H1 (cell line): ENCODE data around the gene INPP4A. TPM values are rescaled to one million over a fixed set of nuclear protein-coding genes. Genes with fewer than 3 reads are reported as not detected.

Experiments
- CTCF ChIA-PET: fragments of 300-600 bp; sonication (Branson Sonifier 250); formaldehyde crosslinking; loops from one replicate; lab custom pipeline; 2021; ENCODE audit not compliant: partially characterized antibody; lab: Charles Lee
- POLR2A ChIA-PET: fragments of 300-600 bp; sonication (Branson Sonifier 250); formaldehyde crosslinking; loops from one replicate; lab custom pipeline; 2021; ENCODE audit warnings: inconsistent platforms; ENCODE audit not compliant: partially characterized antibody; lab: Charles Lee
- DNase-seq, 2 experiments: peaks; one replicate each; pipeline versions ENCODE4 v3.0.0 to v3.0.0-alpha.2; 2010 to 2022; ENCODE audit warnings: low spot score in 2 of 2, low read depth in 1 of 2, mixed read lengths in 1 of 2
- FAIRE-seq: peaks from 2 replicates; lab custom pipeline; 2011; peaks lifted over from hg19 to GRCh38; lab: Jason Lieb, UNC
- H2AFZ ChIP-seq: 2 replicates; pipeline ENCODE4 v1.8.1; 2012; ENCODE audit warnings: low read length, inconsistent platforms
- H2AK5ac ChIP-seq: 2 replicates; pipeline ENCODE4 v1.6.1; 2013; ENCODE audit warnings: low read depth, low read length
- H2BK120ac ChIP-seq: replicated peaks from 2 replicates; pipeline ENCODE3; 2013; ENCODE audit warnings: low read depth, low read length, inconsistent platforms
- H2BK12ac ChIP-seq: 2 replicates; pipeline ENCODE4 v1.6.1; 2013; ENCODE audit warnings: low read depth, low read length
- H2BK15ac ChIP-seq: 2 replicates; pipeline ENCODE4 v1.6.1; 2013; ENCODE audit warnings: low read length
- H2BK20ac ChIP-seq: 2 replicates; pipeline ENCODE4 v1.6.1; 2013; ENCODE audit warnings: low read length
- H2BK5ac ChIP-seq: 2 replicates; pipeline ENCODE4 v1.6.1; 2013; ENCODE audit warnings: low read depth, low read length
- H3K14ac ChIP-seq: 2 replicates; pipeline ENCODE4 v1.6.1; 2013; ENCODE audit warnings: inconsistent platforms; ENCODE audit not compliant: insufficient read length
- H3K18ac ChIP-seq: 2 replicates; pipeline ENCODE4 v1.6.1; 2013; ENCODE audit warnings: low read length; ENCODE audit errors: extremely low read depth
- H3K23ac ChIP-seq: 2 replicates; pipeline ENCODE4 v1.6.1; 2013; ENCODE audit warnings: inconsistent platforms; ENCODE audit not compliant: insufficient read length
- H3K23me2 ChIP-seq: 2 replicates; pipeline ENCODE4 v1.6.1; 2013; ENCODE audit warnings: low read depth, low read length
- H3K27ac ChIP-seq: 2 replicates; pipeline ENCODE4 v1.6.1; 2011; ENCODE audit warnings: low read depth, low read length, inconsistent platforms
- H3K27me3 ChIP-seq, 4 experiments: replicated peaks in 1 of 4; 1 replicate in 1 of 4; 2 replicates in 3 of 4; pipeline versions ENCODE4 v1.6.1 to v1.8.1; 2011 to 2013; ENCODE audit warnings: low read length in 3 of 4, mild to moderate bottlenecking in 3 of 4, inconsistent platforms in 2 of 4, mixed read lengths in 2 of 4, moderate library complexity in 1 of 4; ENCODE audit not compliant: control insufficient read depth in 3 of 4, insufficient read depth in 3 of 4; ENCODE audit errors: extremely low read depth in 1 of 4
- H3K36me3 ChIP-seq, 4 experiments: 2 replicates each; pipeline versions ENCODE4 v1.6.1 to v1.8.1; 2011 to 2013; ENCODE audit warnings: mild to moderate bottlenecking in 4 of 4, low read length in 3 of 4, moderate library complexity in 2 of 4, control low read depth in 1 of 4, inconsistent platforms in 1 of 4; ENCODE audit not compliant: insufficient read depth in 4 of 4, control insufficient read depth in 2 of 4
- H3K4ac ChIP-seq: replicated peaks from 2 replicates; pipeline ENCODE3; 2013; ENCODE audit warnings: low read length, low read depth, mixed read lengths, inconsistent platforms; ENCODE audit not compliant: insufficient read length
- H3K4me1 ChIP-seq, 4 experiments: replicated peaks in 1 of 4; 1 replicate in 1 of 4; 2 replicates in 3 of 4; pipeline versions ENCODE4 v1.6.1 to v1.8.1; 2011 to 2013; ENCODE audit warnings: low read length in 3 of 4, inconsistent platforms in 2 of 4, mixed read lengths in 1 of 4; ENCODE audit not compliant: insufficient read depth in 4 of 4, control insufficient read depth in 3 of 4
- H3K4me2 ChIP-seq, 2 experiments: 2 replicates each; pipeline versions ENCODE4 v1.6.1 to v1.8.1; 2011 to 2013; ENCODE audit warnings: low read depth in 2 of 2, low read length in 2 of 2, control low read depth in 1 of 2, inconsistent platforms in 1 of 2, mild to moderate bottlenecking in 1 of 2; ENCODE audit not compliant: insufficient read depth in 1 of 2
- H3K4me3 ChIP-seq, 4 experiments: fragments of 200-600, 300-600 bp in 1 of 4; sonication (generic), shearing (Covaris generic), sonication (Bioruptor Twin) in 1 of 4; 2 replicates each; pipeline versions ENCODE4 v1.5.1 to v1.8.1; 2011 to 2016; ENCODE audit warnings: low read length in 4 of 4, low read depth in 3 of 4, control low read depth in 2 of 4, inconsistent platforms in 2 of 4, mild to moderate bottlenecking in 2 of 4, mixed read lengths in 1 of 4, moderate library complexity in 1 of 4; ENCODE audit not compliant: insufficient read depth in 2 of 4; ENCODE audit errors: extremely low read depth in 1 of 4
- H3K56ac ChIP-seq: replicated peaks from 2 replicates; pipeline ENCODE3; 2013; ENCODE audit warnings: low read depth, mild to moderate bottlenecking, mixed read lengths, low read length, inconsistent platforms; ENCODE audit not compliant: insufficient read length
- H3K79me1 ChIP-seq: 2 replicates; pipeline ENCODE4 v1.6.1; 2013; ENCODE audit warnings: low read depth, low read length, control low read depth
- H3K79me2 ChIP-seq, 2 experiments: 2 replicates each; pipeline versions ENCODE4 v1.6.1 to v1.8.1; 2012 to 2013; ENCODE audit warnings: low read length in 2 of 2, mild to moderate bottlenecking in 2 of 2, inconsistent platforms in 1 of 2; ENCODE audit not compliant: insufficient read depth in 2 of 2, control insufficient read depth in 1 of 2
- H3K9ac ChIP-seq, 4 experiments: replicated peaks in 1 of 4; 1 replicate in 1 of 4; 2 replicates in 3 of 4; pipeline versions ENCODE4 v1.6.1 to v1.8.1; 2011 to 2013; ENCODE audit warnings: low read depth in 3 of 4, low read length in 3 of 4, control low read depth in 2 of 4, mild to moderate bottlenecking in 2 of 4, moderate library complexity in 2 of 4, inconsistent platforms in 1 of 4; ENCODE audit errors: extremely low read depth in 1 of 4
- H3K9me3 ChIP-seq, 2 experiments: 2 replicates each; pipeline versions ENCODE4 v1.6.1 to v1.8.1; 2012 to 2013; ENCODE audit warnings: mild to moderate bottlenecking in 2 of 2, moderate library complexity in 2 of 2, control low read depth in 1 of 2, inconsistent platforms in 1 of 2, low read depth in 1 of 2, low read length in 1 of 2, mixed read lengths in 1 of 2; ENCODE audit not compliant: insufficient read depth in 2 of 2
- H4K20me1 ChIP-seq, 2 experiments: replicated peaks in 1 of 2; 2 replicates each; pipeline versions ENCODE3 to v1.8.1; 2011 to 2013; ENCODE audit warnings: inconsistent platforms in 2 of 2, low read length in 2 of 2, mild to moderate bottlenecking in 1 of 2; ENCODE audit not compliant: insufficient read depth in 2 of 2, control insufficient read depth in 1 of 2
- H4K5ac ChIP-seq: 2 replicates; pipeline ENCODE4 v1.6.1; 2013; ENCODE audit warnings: low read length, low read depth, mixed read lengths, inconsistent platforms; ENCODE audit not compliant: insufficient read length
- H4K8ac ChIP-seq: 2 replicates; pipeline ENCODE4 v1.8.0; 2013; ENCODE audit warnings: mild to moderate bottlenecking, moderate library complexity, low read length, inconsistent platforms; ENCODE audit not compliant: insufficient read depth; ENCODE audit errors: extremely low read depth
- H4K91ac ChIP-seq: replicated peaks from 2 replicates; pipeline ENCODE3; 2013; ENCODE audit warnings: low read length, mixed read lengths, inconsistent platforms; ENCODE audit not compliant: insufficient read length
- SP4 ChIP-seq: IDR thresholded peaks from 2 replicates; pipeline ENCODE4 v1.6.1; 2012; ENCODE audit warnings: low read length, inconsistent platforms
- WGBS, 2 experiments: shearing (Covaris generic) in 1 of 2; methylation state at CpG; one replicate each; pipeline versions ENCODE4 v1.1.6 to v1.1.7; 2013 to 2015; ENCODE audit warnings: low lambda C conversion rate in 2 of 2, mixed read lengths in 2 of 2, inconsistent platforms in 1 of 2, low coverage in 1 of 2, missing lambda C conversion rate in 1 of 2; ENCODE audit not compliant: insufficient replicate concordance in 2 of 2, insufficient coverage in 1 of 2, insufficient read length in 1 of 2; ENCODE audit errors: extremely low coverage in 1 of 2, missing lambda C conversion rate in 1 of 2; 5-methylcytosine and 5-hydroxymethylcytosine counted together
- polyA plus RNA-seq, 7 experiments: library from polyadenylated mRNA; depleted of rRNA in 3 of 7; stranded (reverse) in 5 of 7; unstranded in 2 of 7; fragments of >200 nt in 5 of 7; fragments of 200-250 nt in 2 of 7; gene quantifications; 1 replicate in 5 of 7; 2 replicates in 1 of 7; 4 replicates in 1 of 7; pipeline versions ENCODE4 v1.2.1 to v1.2.3, GENCODE V29; 2011 to 2013; ENCODE audit warnings: missing spikeins in 2 of 7, mixed read lengths in 2 of 7
- total RNA-seq: library from RNA; stranded (reverse); fragmentation: NEBNext Ultra II Directional; extraction: Animal tissue kit (Norgen Biotek cat#: 25700); gene quantifications from 2 replicates; pipeline ENCODE4 v1.2.1, GENCODE V29; 2021
- TF ChIP-seq, protein P1 (sequence below): IDR thresholded peaks from 2 replicates; pipeline ENCODE4 v1.6.1; 2011; ENCODE audit warnings: low read depth, mild to moderate bottlenecking, low read length; ENCODE audit not compliant: insufficient read depth

The INPP4A gene
- total and polyA plus RNA-seq, 2 of the 8 experiments (the other 6 are each of a cell fraction or from before 2014, with no cell fraction given), result 25.6 to 34.3 TPM

DNA sequence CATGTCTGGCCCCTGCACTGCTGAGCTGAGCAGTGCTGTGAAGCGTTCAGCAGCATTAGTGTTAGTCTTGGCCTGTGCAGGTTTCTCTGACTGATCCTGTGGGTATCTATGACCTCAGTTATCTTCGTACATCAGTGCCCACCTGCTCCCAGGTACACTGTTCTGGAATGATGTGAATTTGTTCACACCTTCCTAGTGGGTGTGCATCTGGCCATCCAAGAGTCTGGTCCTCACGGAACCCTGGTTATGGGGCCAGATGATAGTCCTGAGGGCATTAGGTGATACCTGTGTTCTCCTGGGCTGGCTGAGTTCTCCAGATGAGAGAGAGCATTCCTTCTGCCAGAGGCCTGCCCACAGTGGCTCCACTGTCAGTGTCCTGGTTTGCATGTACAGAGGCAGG is 57.2 kb downstream of the INPP4A start:
- H2BK5ac ChIP-seq, result 0 out of 2 replicates have a peak overlapping the region, but pooled peaks have one; percentile 12
- no peak overlapping the region for H3K9ac ChIP-seq
- peaks cover 7% of the 10 kb centered on the region; the same call in 1 of the 2 replicates for H3K79me1 ChIP-seq
- H3K4me2 ChIP-seq, result no peak overlapping the region
- peaks cover 0 to 3% (median 0%) of the 10 kb centered on the region in 4 experiments; a peak in 3 of 7 replicates for H3K4me1 ChIP-seq
- peaks cover 0 to 7% of the 10 kb centered on the region in 2 experiments for H4K20me1 ChIP-seq
- no peak overlapping the region for H3K14ac ChIP-seq
- peaks cover 0 to 31% of the 10 kb centered on the region in 2 experiments; a peak in 2 of 4 replicates for H3K79me2 ChIP-seq
- no peak overlapping the region for H3K56ac ChIP-seq
- H3K18ac ChIP-seq, result no peak overlapping the region
- H2BK12ac ChIP-seq, result no peak overlapping the region
- no peak overlapping the region for H2AFZ ChIP-seq
- H2AK5ac ChIP-seq, result no peak overlapping the region; the same call in 1 of the 2 replicates
- FAIRE-seq (no peak), DNase-seq (no peak)
- H2BK15ac ChIP-seq, result no peak overlapping the region
- no peak overlapping the region; the same call in 1 of the 2 replicates for H3K27ac ChIP-seq
- POLR2A ChIA-PET, result no interaction called here
- peak overlapping the region; percentile 12 for H4K91ac ChIP-seq
- H4K8ac ChIP-seq, result no peak overlapping the region
- H3K4me3 ChIP-seq, result no peak overlapping the region
- H3K23me2 ChIP-seq, result no peaks in the 10 kb centered on the region
- no peak overlapping the region for H3K4ac ChIP-seq
- H2BK120ac ChIP-seq, result no peak overlapping the region
- 93% methylated on average over 3 of the region's 3 CpGs; no CpG with 5 or more reads in 1 of the 2 experiments for WGBS, 2 experiments
- no peak overlapping the region for H4K5ac ChIP-seq
- CTCF ChIA-PET, result interaction anchor here (1.5 to 1.8 kb wide), 2 partner anchors 13 to 14 kb away, joined by 3 to 10 read pairs; no protein-coding TSS in a partner anchor
- H3K23ac ChIP-seq, result no peak overlapping the region
- H2BK20ac ChIP-seq, result no peak overlapping the region
- TF ChIP-seq SP4, result no peak
- TF ChIP-seq, protein P1, sequence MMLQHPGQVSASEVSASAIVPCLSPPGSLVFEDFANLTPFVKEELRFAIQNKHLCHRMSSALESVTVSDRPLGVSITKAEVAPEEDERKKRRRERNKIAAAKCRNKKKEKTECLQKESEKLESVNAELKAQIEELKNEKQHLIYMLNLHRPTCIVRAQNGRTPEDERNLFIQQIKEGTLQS, result no peak
- peaks cover 2 to 4% of the 10 kb centered on the region in 2 experiments; a peak in 3 of 4 replicates for H3K9me3 ChIP-seq
- peaks cover 0 to 3% (median 0%) of the 10 kb centered on the region in 4 experiments; a peak in 2 of 8 replicates for H3K36me3 ChIP-seq
- no peaks in the 10 kb centered on the region for H3K27me3 ChIP-seq
